ENCODE results near the gene ZNF862. TPM values are rescaled to one million over a fixed set of nuclear protein-coding genes. Genes with fewer than 3 reads are reported as not detected.

The ZNF862 gene
- total RNA-seq, 1 experiment from 2014 or later, result 8.3 TPM

Small RNA genes lying within 50 kb of the gene (small RNA-seq; reads per million reads assigned to genes)
- gene AC093458.1, result 0 reads per million in 2 experiments

Other genes with a start within 250 kb of the ZNF862 start
- 3.3 TPM in 2 replicates for gene ZNF467, start 64.8 kb upstream of the ZNF862 start, total RNA-seq (2014; rRNA removed; shearing (Covaris generic))
- 20.0 and 28.4 TPM in 2 replicates for gene ATP6V0E2, start 35.6 kb downstream of the ZNF862 start, total RNA-seq (2014; rRNA removed; shearing (Covaris generic))

Data from NCI-H460 (cell line).